Mesothelial cell of epicardium (in vitro differentiated cells): ENCODE results near the gene ARHGEF28. TPM values are rescaled to one million over a fixed set of nuclear protein-coding genes. Genes with fewer than 3 reads are reported as not detected.

Source experiments
- DNase-seq, 2 experiments: peaks; one replicate each; pipeline ENCODE4 v3.0.0; 2021; ENCODE audit warnings: low spot score in 2 of 2; ENCODE audit not compliant: unreplicated experiment in 2 of 2
- H3K27ac Mint-ChIP-seq: 2 replicates; pipeline ENCODE4 v1.8.0; 2021; ENCODE audit warnings: mixed read lengths
- H3K27me3 Mint-ChIP-seq: 2 replicates; pipeline ENCODE4 v1.8.0; 2021; ENCODE audit warnings: low read depth, mixed read lengths
- H3K36me3 Mint-ChIP-seq: 2 replicates; pipeline ENCODE4 v1.8.0; 2021; ENCODE audit warnings: mixed read lengths
- H3K4me1 Mint-ChIP-seq: 2 replicates; pipeline ENCODE4 v1.8.0; 2021; ENCODE audit warnings: mixed read lengths
- H3K4me3 Mint-ChIP-seq: 2 replicates; pipeline ENCODE4 v1.8.0; 2021; ENCODE audit warnings: mild to moderate bottlenecking, moderate library complexity, mixed read lengths
- H3K9me3 Mint-ChIP-seq: 2 replicates; pipeline ENCODE4 v1.8.0; 2021; ENCODE audit warnings: mixed read lengths
- CTCF ChIP-seq: fragments of 200-600 bp; sonication (generic); IDR thresholded peaks from one replicate; pipeline ENCODE4 v1.5.0; 2021; ENCODE audit warnings: antibody characterized with exemption; ENCODE audit not compliant: unreplicated experiment
- total RNA-seq: library from RNA; stranded (reverse); gene quantifications from 3 replicates; pipeline ENCODE4 v1.2.1, GENCODE V29; 2021

The ARHGEF28 gene
- total RNA-seq, 1 donor from 2014 or later, result 0.40 TPM

- TF ChIP-seq CTCF, result no peak
- Mint-ChIP-seq H3K27ac (no peak overlapping the region), H3K4me3 (no peak overlapping the region), H3K27me3 (peaks cover 24% of the 10 kb centered on the region), H3K4me1 (peaks cover 11% of the 10 kb centered on the region), H3K36me3 (no peaks in the 10 kb centered on the region), H3K9me3 (no peaks in the 10 kb centered on the region)
- no peak for DNase-seq
Observed at GRCh38 chr5:73694089-73694488, 68.1 kb downstream of the ARHGEF28 start.

GRCh38 chr5:73698011-73698410 lies 72.0 kb downstream of the ARHGEF28 start:
- no peaks in the 10 kb centered on the region for H3K36me3 Mint-ChIP-seq
- no peak overlapping the region for H3K27ac Mint-ChIP-seq
- H3K4me3 Mint-ChIP-seq, result no peak overlapping the region
- H3K27me3 Mint-ChIP-seq, result peaks cover 43% of the 10 kb centered on the region
- peaks cover 11% of the 10 kb centered on the region for H3K4me1 Mint-ChIP-seq
- H3K9me3 Mint-ChIP-seq, result no peaks in the 10 kb centered on the region
- DNase-seq, result no peak
- no peak for TF ChIP-seq CTCF

GRCh38 chr5:73701566-73701965 lies 75.6 kb downstream of the ARHGEF28 start:
- no peak for DNase-seq
- TF ChIP-seq CTCF, result no peak
- Mint-ChIP-seq H3K9me3 (no peaks in the 10 kb centered on the region), H3K4me1 (peaks cover 6% of the 10 kb centered on the region), H3K27ac (no peak overlapping the region), H3K27me3 (peaks cover 50% of the 10 kb centered on the region), H3K36me3 (no peaks in the 10 kb centered on the region), H3K4me3 (no peak overlapping the region)

- Mint-ChIP-seq H3K4me3 (no peak overlapping the region), H3K4me1 (peaks cover under 1% of the 10 kb centered on the region), H3K27ac (no peak overlapping the region), H3K36me3 (no peaks in the 10 kb centered on the region), H3K9me3 (no peaks in the 10 kb centered on the region), H3K27me3 (peaks cover 51% of the 10 kb centered on the region)
- TF ChIP-seq CTCF, result no peak
- DNase-seq, result no peak
Observed at GRCh38 chr5:73702534-73702933, 76.5 kb downstream of the ARHGEF28 start.

GRCh38 chr5:73702951-73703350 lies 77.0 kb downstream of the ARHGEF28 start:
- DNase-seq, result no peak
- TF ChIP-seq CTCF, result no peak
- Mint-ChIP-seq H3K27me3 (peaks cover 49% of the 10 kb centered on the region), H3K4me3 (no peak overlapping the region), H3K4me1 (no peaks in the 10 kb centered on the region), H3K36me3 (no peaks in the 10 kb centered on the region), H3K9me3 (no peaks in the 10 kb centered on the region), H3K27ac (no peak overlapping the region)

- DNase-seq, result no peak
- H3K9me3 Mint-ChIP-seq, result peaks cover 16% of the 10 kb centered on the region
- no peak overlapping the region for H3K27ac Mint-ChIP-seq
- no peak overlapping the region for H3K4me3 Mint-ChIP-seq
- H3K36me3 Mint-ChIP-seq, result peaks cover 2% of the 10 kb centered on the region
- peaks cover 31% of the 10 kb centered on the region for H3K27me3 Mint-ChIP-seq
- H3K4me1 Mint-ChIP-seq, result no peaks in the 10 kb centered on the region
- TF ChIP-seq CTCF, result no peak
Observed at GRCh38 chr5:73705364-73705763, 79.4 kb downstream of the ARHGEF28 start.
